GM11168 (cell line): ENCODE results near the gene TWIST1.

Source experiments
- in situ Hi-C: fragments of 300-500 bp; cut with MboI; formaldehyde crosslinking; loops from one replicate; pipeline ENCODE4 v1.12.0; 2022; ENCODE audit warnings: low sequenced_read_pairs; ENCODE audit not compliant: unreplicated experiment

The TWIST1 gene

GRCh38 chr7:19097165-19098055, 20.0 kb downstream of the TWIST1 start:
- in situ Hi-C loops: no loop called here

GRCh38 chr7:19095353-19095860, 22.0 kb downstream of the TWIST1 start:
- in situ Hi-C loops: no loop called here

- in situ Hi-C loops: no loop called here
Observed at GRCh38 chr7:19094598-19095352, 22.7 kb downstream of the TWIST1 start.

- in situ Hi-C loops: no loop called here
Observed at GRCh38 chr7:19094138-19094537, 23.3 kb downstream of the TWIST1 start.

- in situ Hi-C loops: no loop called here
Observed at GRCh38 chr7:19091550-19092200, 25.8 kb downstream of the TWIST1 start.

- in situ Hi-C loops: no loop called here
Observed at GRCh38 chr7:19090526-19090925, 26.9 kb downstream of the TWIST1 start.

- in situ Hi-C loops: no loop called here
Observed at GRCh38 chr7:19089797-19090196, 27.6 kb downstream of the TWIST1 start.

- in situ Hi-C loops: no loop called here
Observed at GRCh38 chr7:19089378-19089777, 28.1 kb downstream of the TWIST1 start.

- in situ Hi-C loops: no loop called here
Observed at GRCh38 chr7:19080093-19080492, 37.3 kb downstream of the TWIST1 start.

GRCh38 chr7:19079066-19079465, 38.4 kb downstream of the TWIST1 start:
- in situ Hi-C loops: no loop called here

- in situ Hi-C loops: no loop called here
Observed at GRCh38 chr7:19069842-19070241, 47.6 kb downstream of the TWIST1 start.

GRCh38 chr7:19066170-19066569, 51.3 kb downstream of the TWIST1 start:
- in situ Hi-C loops: no loop called here
